Cerebellar cortex (tissue), 1 donor: ENCODE data around the gene CAPZB.

Source experiments
- DNase-seq: peaks from one replicate; pipeline ENCODE4 v3.0.0-alpha.2; 2015; ENCODE audit warnings: low spot score

CAPZB gene

GRCh38 chr1:19468397-19468956, 16.9 kb downstream of the CAPZB start:
- no peak for DNase-seq

- DNase-seq = peak; percentile 68
These were observed 17.8 kb downstream of the CAPZB start for GRCh38 chr1:19467199-19468187.

GRCh38 chr1:19466112-19466561, 19.2 kb downstream of the CAPZB start:
- no peak for DNase-seq

- DNase-seq = no peak
These were observed 19.7 kb downstream of the CAPZB start for GRCh38 chr1:19465650-19466049.

- no peak for DNase-seq
These were observed 20.2 kb downstream of the CAPZB start for GRCh38 chr1:19465123-19465522.

GRCh38 chr1:19464696-19465095, 20.6 kb downstream of the CAPZB start:
- no peak for DNase-seq

GRCh38 chr1:19463504-19463803, 21.9 kb downstream of the CAPZB start:
- DNase-seq = no peak

- no peak for DNase-seq
These were observed 22.4 kb downstream of the CAPZB start for GRCh38 chr1:19462781-19463503.

- no peak for DNase-seq
These were observed 24.2 kb downstream of the CAPZB start for GRCh38 chr1:19461220-19461554.

GRCh38 chr1:19460535-19461219, 24.7 kb downstream of the CAPZB start:
- no peak for DNase-seq

GRCh38 chr1:19458815-19459417, 26.4 kb downstream of the CAPZB start:
- DNase-seq = no peak

GRCh38 chr1:19457607-19458006, 27.7 kb downstream of the CAPZB start:
- no peak for DNase-seq

GRCh38 chr1:19456968-19457441, 28.3 kb downstream of the CAPZB start:
- DNase-seq = no peak

GRCh38 chr1:19455353-19455752, 30.0 kb downstream of the CAPZB start:
- no peak for DNase-seq

GRCh38 chr1:19454265-19455146, 30.8 kb downstream of the CAPZB start:
- no peak for DNase-seq

GRCh38 chr1:19453741-19454201, 31.6 kb downstream of the CAPZB start:
- no peak for DNase-seq

- DNase-seq = no peak
These were observed 33.1 kb downstream of the CAPZB start for GRCh38 chr1:19452221-19452663.

GRCh38 chr1:19450811-19451515, 34.4 kb downstream of the CAPZB start:
- DNase-seq = no peak

- DNase-seq = no peak
These were observed 35.7 kb downstream of the CAPZB start for GRCh38 chr1:19449454-19450228.
